ENCODE data around the gene CHURC1. TPM values are rescaled to one million over a fixed set of nuclear protein-coding genes. Genes with fewer than 3 reads are reported as not detected.

Gene CHURC1
- total and polyA plus RNA-seq, 2 of the 8 experiments (the other 6 are each of a cell fraction or from before 2014, with no cell fraction given) = 50.2 to 59.3 TPM

DNA sequence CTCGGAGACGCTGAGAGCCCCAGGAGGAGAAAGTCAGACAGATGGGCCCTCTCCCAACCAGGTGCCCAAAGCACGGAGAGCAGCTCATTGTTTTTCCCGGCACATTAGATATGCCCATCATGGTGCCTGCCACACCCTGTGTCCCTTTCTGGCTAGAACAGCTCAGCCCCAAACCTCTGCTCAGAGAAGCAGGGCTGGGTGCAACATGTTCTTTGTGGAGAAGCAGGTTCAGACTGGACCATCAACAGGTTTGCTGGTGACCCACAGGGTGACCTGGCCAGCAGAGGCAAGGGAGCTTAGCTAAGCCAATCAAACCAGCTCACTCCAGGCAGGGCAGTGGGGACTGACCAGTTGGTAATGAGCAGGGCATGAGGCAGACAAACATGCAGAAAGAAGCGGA is 44.5 kb downstream of the CHURC1 start:
- POLR2A ChIA-PET (ENCODE audit: partially characterized antibody) = interaction anchor here (1.7 to 2.2 kb wide), 2 partner anchors 11 to 84 kb away, joined by 4 to 8 read pairs; no protein-coding TSS in a partner anchor
- CTCF ChIA-PET (ENCODE audit: partially characterized antibody) = interaction anchor here (0.5 to 6.7 kb wide), 13 partner anchors 11 to 180 kb away, joined by 3 to 45 read pairs (median 4); no protein-coding TSS in a partner anchor
- FAIRE-seq = no peak

More for the DNA sequence above, 44.5 kb downstream of the CHURC1 start:
- Histone ChIP-seq H3K23me2 (ENCODE audit: low read depth, low read length) (no peaks in the 10 kb centered on the region), H3K4me1 (replicated peaks in 1 of 4; ENCODE audit: control insufficient read depth in 3 of 4, insufficient read depth in 4 of 4, low read length in 3 of 4) (peaks cover 13 to 26% (median 20%) of the 10 kb centered on the region in 4 experiments), H3K4me2 (ENCODE audit: insufficient read depth in 1 of 2, low read depth in 2 of 2, low read length in 2 of 2) (no peak overlapping the region), H3K14ac (ENCODE audit: insufficient read length) (no peak overlapping the region), H3K23ac (ENCODE audit: insufficient read length) (no peak overlapping the region), H2BK120ac (replicated peaks; ENCODE audit: low read depth, low read length) (no peak overlapping the region), H3K79me2 (ENCODE audit: control insufficient read depth in 1 of 2, insufficient read depth in 2 of 2, low read length in 2 of 2) (peaks cover 0 to 5% of the 10 kb centered on the region in 2 experiments; a peak in 1 of 4 replicates), H4K8ac (ENCODE audit: extremely low read depth, insufficient read depth, low read length) (no peak overlapping the region), H3K27ac (ENCODE audit: low read depth, low read length) (no peak overlapping the region), H3K9me3 (ENCODE audit: insufficient read depth in 2 of 2, low read depth in 1 of 2, low read length in 1 of 2) (no peaks in the 10 kb centered on the region), H2AFZ (ENCODE audit: low read length) (no peak overlapping the region), H3K36me3 (ENCODE audit: control insufficient read depth in 2 of 4, insufficient read depth in 4 of 4, low read length in 3 of 4) (0 out of 8 replicates have a peak, but pooled peaks cover 0 to 2% (median 0%) of the 10 kb centered on the region in 4 experiments), H4K5ac (ENCODE audit: insufficient read length, low read depth, low read length) (no peak overlapping the region), H4K91ac (replicated peaks; ENCODE audit: insufficient read length, low read length) (no peak overlapping the region), H2BK20ac (ENCODE audit: low read length) (no peak overlapping the region), H3K9ac (replicated peaks in 1 of 4; ENCODE audit: extremely low read depth in 1 of 4, low read depth in 3 of 4, low read length in 3 of 4) (no peak overlapping the region), H3K27me3 (replicated peaks in 1 of 4; ENCODE audit: control insufficient read depth in 3 of 4, extremely low read depth in 1 of 4, insufficient read depth in 3 of 4, low read length in 3 of 4) (no peaks in the 10 kb centered on the region), H3K56ac (replicated peaks; ENCODE audit: insufficient read length, low read depth, low read length) (no peak overlapping the region), H2BK12ac (ENCODE audit: low read depth, low read length) (no peak overlapping the region; the same call in 1 of the 2 replicates), H4K20me1 (replicated peaks in 1 of 2; ENCODE audit: control insufficient read depth in 1 of 2, insufficient read depth in 2 of 2, low read length in 2 of 2) (peaks cover 0 to 8% of the 10 kb centered on the region in 2 experiments), H2BK15ac (ENCODE audit: low read length) (peak overlapping the region; percentile 48; the same call in 1 of the 2 replicates), H2AK5ac (ENCODE audit: low read depth, low read length) (no peak overlapping the region; the same call in 1 of the 2 replicates), H3K18ac (ENCODE audit: extremely low read depth, low read length) (no peak overlapping the region), H3K4ac (replicated peaks; ENCODE audit: insufficient read length, low read depth, low read length) (no peak overlapping the region), H3K79me1 (ENCODE audit: low read depth, low read length) (peaks cover 7% of the 10 kb centered on the region), H3K4me3 (ENCODE audit: extremely low read depth in 1 of 4, insufficient read depth in 2 of 4, low read depth in 3 of 4, low read length in 4 of 4) (no peak overlapping the region), H2BK5ac (ENCODE audit: low read depth, low read length) (no peak overlapping the region)
- DNase-seq (ENCODE audit: low read depth in 1 of 2, low spot score in 2 of 2) = no peak
- TF ChIP-seq EP300 (IDR thresholded peaks at IDR 0.05; ENCODE audit: borderline replicate concordance in 1 of 2, low read depth in 2 of 2, low read length in 2 of 2) = no peak
- no peak for TF ChIP-seq TAF7 (optimal IDR thresholded peaks at IDR 0.05; ENCODE audit: borderline replicate concordance, low read depth, low read length)
- 92% methylated on average over 5 of the region's 5 CpGs; no CpG with 5 or more reads in 1 of the 2 experiments for WGBS, 2 experiments (ENCODE audit: extremely low coverage in 1 of 2, insufficient coverage in 1 of 2, insufficient read length in 1 of 2, insufficient replicate concordance in 2 of 2, low coverage in 1 of 2, low lambda C conversion rate in 2 of 2, missing lambda C conversion rate in 1 of 2)
